ENCODE data around the gene TUBA3D. TPM values are rescaled to one million over a fixed set of nuclear protein-coding genes. Genes with fewer than 3 reads are reported as not detected.
"Not testable (repeated sequence)": the region's sequence is repeated elsewhere in the genome, so short reads cannot be mapped to it uniquely, and the experiment has no call there.

Gene TUBA3D
- total RNA-seq, 1 donor: not detected

- H3K27me3 ChIP-seq (ENCODE audit: insufficient read depth, low read length); H3K9me3 ChIP-seq (ENCODE audit: low read depth, low read length); H3K36me3 ChIP-seq (ENCODE audit: insufficient read depth, low read length); H3K79me2 ChIP-seq (ENCODE audit: insufficient read depth, low read length); DNase-seq (ENCODE audit: insufficient read length, low spot score, missing footprints); H4K20me1 ChIP-seq (ENCODE audit: insufficient read depth, low read length); H3K4me1 ChIP-seq (ENCODE audit: insufficient read depth, low read length); H3K27ac ChIP-seq (ENCODE audit: low read depth, low read length): not testable (repeated sequence)
- peak within 1 kb of the TSS; percentile 63 for H3K4me3 ChIP-seq (ENCODE audit: insufficient read depth, low read length)
- H2AFZ ChIP-seq (ENCODE audit: low read length): peak within 1 kb of the TSS; percentile 76
- peak within 1 kb of the TSS; percentile 70 for H3K4me2 ChIP-seq (ENCODE audit: insufficient read depth, low read length)
These were observed 51.4 kb downstream of the TUBA3D start, which contains the start of gene CCDC74A for GRCh38 chr2:131527131-131528001. Gene CCDC74A (plus strand): TSS chr2:131527888. CDS start chr2:131527971, 83 bp downstream.

DNA sequence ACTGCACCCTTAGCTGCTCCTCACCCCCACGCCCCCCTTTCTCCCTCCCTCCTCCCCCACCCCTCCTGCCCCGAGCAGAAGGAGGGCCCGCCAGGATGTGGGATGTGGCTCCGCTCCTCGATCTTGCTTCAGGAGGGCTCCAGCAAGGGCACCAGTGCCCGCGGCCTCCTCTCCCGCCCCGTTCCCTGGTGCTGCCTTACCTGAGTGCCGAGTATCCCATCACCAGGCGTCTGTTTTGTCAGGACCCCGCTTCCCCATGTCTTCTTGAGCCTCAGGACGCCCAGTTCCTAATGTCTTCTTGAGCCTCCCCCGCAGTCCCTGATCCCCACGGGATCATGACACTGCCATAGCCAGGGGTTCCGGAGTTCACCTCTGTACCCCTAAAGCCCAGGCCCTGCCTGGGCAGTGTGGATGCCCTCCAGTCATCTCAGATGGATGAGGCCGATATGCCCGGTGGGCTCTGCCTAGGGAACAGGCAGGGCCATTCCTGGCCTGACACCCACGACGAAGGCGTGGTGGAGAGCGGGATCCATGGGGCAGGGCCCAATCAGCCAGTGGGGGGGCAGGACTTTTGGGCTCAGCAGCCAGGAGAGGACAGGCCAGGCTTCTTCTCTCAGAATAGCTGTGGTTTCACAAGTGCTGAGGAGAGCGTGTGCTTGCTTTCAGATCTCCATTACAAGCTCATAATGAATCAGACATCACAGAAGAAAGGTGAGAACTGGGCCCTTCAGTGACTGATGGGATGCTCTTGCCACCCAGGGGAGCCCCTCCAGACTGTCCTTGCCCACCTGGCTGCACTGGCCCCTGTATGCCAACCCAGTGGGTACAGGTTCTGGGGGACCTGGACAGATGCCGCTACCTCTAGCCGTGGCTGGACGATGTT is 53.3 kb downstream of the TUBA3D start:
- H3K4me2 ChIP-seq (ENCODE audit: insufficient read depth, low read length): peak overlapping the region; percentile 29
- H3K4me3 ChIP-seq (ENCODE audit: insufficient read depth, low read length): peak overlapping the region; percentile 25
- not testable (repeated sequence) for H3K27ac ChIP-seq (ENCODE audit: low read depth, low read length); H3K27me3 ChIP-seq (ENCODE audit: insufficient read depth, low read length); H3K9me3 ChIP-seq (ENCODE audit: low read depth, low read length); H3K79me2 ChIP-seq (ENCODE audit: insufficient read depth, low read length); H3K4me1 ChIP-seq (ENCODE audit: insufficient read depth, low read length); H4K20me1 ChIP-seq (ENCODE audit: insufficient read depth, low read length); H3K36me3 ChIP-seq (ENCODE audit: insufficient read depth, low read length)
- peak overlapping the region; percentile 56 for H2AFZ ChIP-seq (ENCODE audit: low read length)
- peak; percentile 67 for DNase-seq (ENCODE audit: insufficient read length, low spot score, missing footprints)

DNA sequence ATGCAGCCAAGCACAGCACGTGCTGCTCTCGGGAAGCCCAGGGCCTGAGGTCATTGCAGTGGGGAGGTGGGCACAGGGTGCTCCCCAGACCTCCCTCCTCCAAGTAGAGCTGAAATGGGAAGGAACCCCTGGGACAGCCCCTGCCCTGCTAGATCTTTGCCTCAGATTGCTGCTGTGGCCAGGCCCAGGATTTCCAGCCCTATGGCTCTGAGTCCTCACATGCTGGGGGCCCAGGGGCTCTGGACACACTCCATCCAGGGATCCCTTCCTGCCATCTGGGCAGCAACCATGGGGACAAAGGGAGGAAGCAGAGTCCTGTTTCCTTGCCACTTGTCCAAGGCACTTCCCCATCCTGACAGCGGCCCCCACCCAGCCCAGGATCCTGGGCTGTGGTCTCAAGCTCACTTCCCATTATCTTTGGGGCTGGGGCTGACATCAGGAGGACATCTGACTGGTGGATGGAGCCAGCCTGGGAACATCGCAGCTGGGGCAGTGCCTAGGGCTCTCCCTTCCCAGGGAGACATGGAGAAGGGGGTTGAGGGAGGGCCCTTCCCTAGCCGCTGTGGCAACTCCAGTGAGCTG is 54.0 kb downstream of the TUBA3D start:
- not testable (repeated sequence) for H3K79me2 ChIP-seq (ENCODE audit: insufficient read depth, low read length); H2AFZ ChIP-seq (ENCODE audit: low read length); H3K36me3 ChIP-seq (ENCODE audit: insufficient read depth, low read length); H3K27me3 ChIP-seq (ENCODE audit: insufficient read depth, low read length); H4K20me1 ChIP-seq (ENCODE audit: insufficient read depth, low read length); DNase-seq (ENCODE audit: insufficient read length, low spot score, missing footprints); H3K9me3 ChIP-seq (ENCODE audit: low read depth, low read length); H3K4me3 ChIP-seq (ENCODE audit: insufficient read depth, low read length); H3K27ac ChIP-seq (ENCODE audit: low read depth, low read length); H3K4me1 ChIP-seq (ENCODE audit: insufficient read depth, low read length); H3K4me2 ChIP-seq (ENCODE audit: insufficient read depth, low read length)

DNA sequence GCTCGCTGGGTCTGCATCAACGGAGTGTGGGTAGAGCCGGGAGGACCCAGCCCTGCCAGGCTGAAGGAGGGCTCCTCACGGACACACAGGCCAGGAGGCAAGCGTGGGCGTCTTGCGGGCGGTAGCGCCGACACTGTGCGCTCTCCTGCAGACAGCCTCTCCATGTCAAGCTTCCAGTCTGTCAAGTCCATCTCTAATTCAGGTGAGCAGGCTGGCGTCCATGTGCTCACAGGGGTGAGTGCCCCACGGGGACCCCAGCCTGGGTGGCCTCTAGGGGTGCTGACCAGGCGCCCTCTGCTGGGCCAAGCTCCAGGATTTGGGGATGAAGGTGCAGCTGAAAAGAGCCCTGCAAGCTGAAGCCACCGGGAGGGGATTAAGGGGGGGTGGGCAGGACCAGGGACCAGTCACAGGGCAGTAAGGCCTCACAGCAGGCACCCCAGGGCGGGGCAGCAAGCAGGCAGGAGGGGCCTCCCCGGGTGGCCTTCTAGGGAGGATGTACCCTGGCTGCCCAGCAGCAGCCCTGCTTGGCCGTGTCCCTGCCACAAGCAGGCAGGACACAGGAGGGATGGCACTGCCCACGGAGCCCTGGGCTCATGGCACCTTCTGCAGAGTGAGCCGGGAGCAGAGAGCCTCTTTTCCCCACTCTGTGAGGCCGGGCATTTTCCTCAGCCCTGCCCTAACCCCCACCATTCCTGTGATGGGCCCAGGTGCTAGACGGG is 54.9 kb downstream of the TUBA3D start:
- H3K27ac ChIP-seq (ENCODE audit: low read depth, low read length); DNase-seq (ENCODE audit: insufficient read length, low spot score, missing footprints); H2AFZ ChIP-seq (ENCODE audit: low read length); H3K36me3 ChIP-seq (ENCODE audit: insufficient read depth, low read length); H3K4me3 ChIP-seq (ENCODE audit: insufficient read depth, low read length); H3K4me1 ChIP-seq (ENCODE audit: insufficient read depth, low read length); H3K9me3 ChIP-seq (ENCODE audit: low read depth, low read length); H4K20me1 ChIP-seq (ENCODE audit: insufficient read depth, low read length); H3K27me3 ChIP-seq (ENCODE audit: insufficient read depth, low read length); H3K79me2 ChIP-seq (ENCODE audit: insufficient read depth, low read length); H3K4me2 ChIP-seq (ENCODE audit: insufficient read depth, low read length): not testable (repeated sequence)

GRCh38 chr2:131531547-131532185 is 55.7 kb downstream of the TUBA3D start:
- not testable (repeated sequence) for DNase-seq (ENCODE audit: insufficient read length, low spot score, missing footprints); H3K79me2 ChIP-seq (ENCODE audit: insufficient read depth, low read length); H3K4me2 ChIP-seq (ENCODE audit: insufficient read depth, low read length); H3K36me3 ChIP-seq (ENCODE audit: insufficient read depth, low read length); H4K20me1 ChIP-seq (ENCODE audit: insufficient read depth, low read length); H2AFZ ChIP-seq (ENCODE audit: low read length); H3K4me1 ChIP-seq (ENCODE audit: insufficient read depth, low read length); H3K27me3 ChIP-seq (ENCODE audit: insufficient read depth, low read length); H3K4me3 ChIP-seq (ENCODE audit: insufficient read depth, low read length); H3K9me3 ChIP-seq (ENCODE audit: low read depth, low read length); H3K27ac ChIP-seq (ENCODE audit: low read depth, low read length)

Other genes starting within 250 kb of the TUBA3D start
- under 0.01 TPM in 1 of 2 replicates, not detected in the other for gene RAB6D, start 112.0 kb upstream of the TUBA3D start, total RNA-seq
- gene MZT2A, start 16.3 kb downstream of the TUBA3D start, total RNA-seq: 45.2 and 59.8 TPM in 2 replicates
- gene CCDC74A, start 51.8 kb downstream of the TUBA3D start, total RNA-seq: 13.4 and 15.9 TPM in 2 replicates